Measurements from ENCODE around the gene SEL1L. TPM values are rescaled to one million over a fixed set of nuclear protein-coding genes. Genes with fewer than 3 reads are reported as not detected.

SEL1L gene
- total and polyA plus RNA-seq, 4 donors, result 13.2 to 101 (median 49.2) TPM

DNA sequence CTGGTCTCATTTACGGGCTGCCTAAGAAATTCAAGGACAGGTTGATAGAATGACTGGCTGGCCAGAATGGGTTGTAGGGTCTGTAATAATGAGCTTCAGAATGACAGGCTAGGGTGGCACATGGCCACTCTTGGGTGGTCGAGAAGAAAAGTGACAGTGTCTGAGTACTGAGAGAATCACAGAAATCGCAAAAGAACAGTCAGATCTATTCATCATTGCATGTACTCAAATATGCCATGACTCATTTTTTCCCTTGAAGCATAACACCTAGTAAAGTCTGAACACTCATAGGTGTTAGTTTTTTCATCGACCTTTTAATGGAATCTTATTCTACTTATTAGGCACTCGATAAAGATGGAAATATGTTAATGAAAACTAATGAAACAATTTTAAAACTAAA lies 37.8 kb upstream of the SEL1L start:
- DNase-seq, result no peak
- H3K27me3 ChIP-seq (ENCODE audit: control insufficient read depth in 3 of 3, insufficient read depth in 3 of 3, low read length in 2 of 3), result no peaks in the 10 kb centered on the region
- TF ChIP-seq CTCF (IDR thresholded peaks at IDR 0.05; ENCODE audit: control extremely low read depth, extremely low read depth), result no peak
- H3K4me1 ChIP-seq (ENCODE audit: control insufficient read depth in 5 of 5, insufficient read depth in 5 of 5, low read length in 5 of 5), result no peaks in the 10 kb centered on the region
- ATAC-seq (ENCODE audit: insufficient read depth, low FRiP score), result no peak
- H3K36me3 ChIP-seq (ENCODE audit: control insufficient read depth in 4 of 4, insufficient read depth in 4 of 4, low read length in 4 of 4), result no peaks in the 10 kb centered on the region
- no peak overlapping the region for H3K9ac ChIP-seq (ENCODE audit: insufficient read depth in 1 of 2, low read length in 2 of 2)
- H3K27ac ChIP-seq (ENCODE audit: low read depth in 1 of 2, low read length in 1 of 2), result no peak overlapping the region
- no peaks in the 10 kb centered on the region for H3K9me3 ChIP-seq (ENCODE audit: control insufficient read depth in 4 of 4, insufficient read depth in 3 of 4, low read length in 3 of 4)
- 81 to 96% methylated on average over 5 of the region's 5 CpGs for WGBS, 2 donors
- no peak overlapping the region for H3K4me3 ChIP-seq

GRCh38 chr14:81567302-81567701 lies 33.6 kb upstream of the SEL1L start:
- Histone ChIP-seq H3K9me3 (ENCODE audit: control insufficient read depth in 4 of 4, insufficient read depth in 3 of 4, low read length in 3 of 4) (no peaks in the 10 kb centered on the region), H3K27me3 (ENCODE audit: control insufficient read depth in 3 of 3, insufficient read depth in 3 of 3, low read length in 2 of 3) (no peaks in the 10 kb centered on the region), H3K27ac (ENCODE audit: low read depth in 1 of 2, low read length in 1 of 2) (no peak overlapping the region), H3K4me1 (ENCODE audit: control insufficient read depth in 5 of 5, insufficient read depth in 5 of 5, low read length in 5 of 5) (peaks cover 0 to 7% (median 0%) of the 10 kb centered on the region in 5 donors), H3K9ac (ENCODE audit: insufficient read depth in 1 of 2, low read length in 2 of 2) (no peak overlapping the region), H3K36me3 (ENCODE audit: control insufficient read depth in 4 of 4, insufficient read depth in 4 of 4, low read length in 4 of 4) (no peaks in the 10 kb centered on the region), H3K4me3 (no peak overlapping the region)
- no peak for TF ChIP-seq CTCF (IDR thresholded peaks at IDR 0.05; ENCODE audit: control extremely low read depth, extremely low read depth)
- no peak for ATAC-seq (ENCODE audit: insufficient read depth, low FRiP score)
- DNase-seq, result no peak
- WGBS, 2 donors, result 69 to 71% methylated on average over 6 of the region's 6 CpGs

GRCh38 chr14:81565441-81566290 lies 32.0 kb upstream of the SEL1L start:
- H3K36me3 ChIP-seq (ENCODE audit: control insufficient read depth in 4 of 4, insufficient read depth in 4 of 4, low read length in 4 of 4), result no peaks in the 10 kb centered on the region
- H3K27ac ChIP-seq (ENCODE audit: low read depth in 1 of 2, low read length in 1 of 2), result no peak overlapping the region
- WGBS, 2 donors, result 53 to 54% methylated on average over 7 of the region's 7 CpGs
- H3K4me3 ChIP-seq, result no peak overlapping the region
- H3K9me3 ChIP-seq (ENCODE audit: control insufficient read depth in 4 of 4, insufficient read depth in 3 of 4, low read length in 3 of 4), result no peaks in the 10 kb centered on the region
- no peak for TF ChIP-seq CTCF (IDR thresholded peaks at IDR 0.05; ENCODE audit: control extremely low read depth, extremely low read depth)
- H3K9ac ChIP-seq (ENCODE audit: insufficient read depth in 1 of 2, low read length in 2 of 2), result no peak overlapping the region
- DNase-seq (peak in 2 of 3 donors; percentile 63 to 73), ATAC-seq (ENCODE audit: insufficient read depth, low FRiP score) (peak; percentile 58)
- no peaks in the 10 kb centered on the region for H3K27me3 ChIP-seq (ENCODE audit: control insufficient read depth in 3 of 3, insufficient read depth in 3 of 3, low read length in 2 of 3)
- peaks cover 0 to 7% (median 0%) of the 10 kb centered on the region in 5 donors for H3K4me1 ChIP-seq (ENCODE audit: control insufficient read depth in 5 of 5, insufficient read depth in 5 of 5, low read length in 5 of 5)

All from lung (tissue), 12 donors.